MM.1S (cell line): ENCODE data around the gene CRACDL.

Experiments used
- DNase-seq: peaks from one replicate; pipeline ENCODE4 v3.0.0-alpha.2; 2015
- H2AFZ ChIP-seq: fragments of 300-600 bp; sonication (generic); 2 replicates; pipeline ENCODE4 v1.6.0; 2016; ENCODE audit warnings: antibody characterized with exemption, low read length
- H3F3A ChIP-seq: fragments of 300-600 bp; sonication (generic); 2 replicates; pipeline ENCODE4 v1.6.1; 2016; ENCODE audit warnings: mild to moderate bottlenecking, antibody characterized with exemption, low read length, moderate library complexity, mixed read lengths; ENCODE audit not compliant: insufficient read depth
- H3K27ac ChIP-seq: fragments of 300-600 bp; sonication (generic); 2 replicates; pipeline ENCODE4 v1.5.1; 2016; ENCODE audit warnings: mild to moderate bottlenecking, low read length
- H3K27me3 ChIP-seq: fragments of 300-600 bp; sonication (generic); replicated peaks from 2 replicates; pipeline ENCODE4 v1.6.0; 2016; ENCODE audit warnings: low read length; ENCODE audit not compliant: insufficient read depth
- H3K36me3 ChIP-seq: fragments of 300-600 bp; sonication (generic); replicated peaks from 2 replicates; pipeline ENCODE4 v1.6.1; 2016; ENCODE audit warnings: mild to moderate bottlenecking, low read length, mixed read lengths; ENCODE audit not compliant: insufficient read depth
- H3K4me1 ChIP-seq: fragments of 300-600 bp; sonication (generic); 2 replicates; pipeline ENCODE4 v1.6.1; 2016; ENCODE audit warnings: low read length, mixed read lengths
- H3K4me2 ChIP-seq: fragments of 300-600 bp; sonication (generic); 2 replicates; pipeline ENCODE4 v1.6.0; 2016; ENCODE audit warnings: low read depth, low read length
- H3K4me3 ChIP-seq: fragments of 300-600 bp; sonication (generic); 2 replicates; pipeline ENCODE4 v1.5.1; 2016; ENCODE audit warnings: low read length, mixed read lengths
- H3K79me2 ChIP-seq: fragments of 300-600 bp; sonication (generic); 2 replicates; pipeline ENCODE4 v1.6.1; 2016; ENCODE audit warnings: mixed run types, low read length, mixed read lengths
- H3K9ac ChIP-seq: fragments of 300-600 bp; sonication (generic); 2 replicates; pipeline ENCODE4 v1.6.1; 2016; ENCODE audit warnings: low read length, mixed read lengths
- H3K9me2 ChIP-seq: fragments of 300-600 bp; sonication (generic); replicated peaks from 2 replicates; pipeline ENCODE4 v1.6.1; 2016; ENCODE audit warnings: mild to moderate bottlenecking, low read length, mixed read lengths; ENCODE audit not compliant: insufficient read depth
- H3K9me3 ChIP-seq: fragments of 300-600 bp; sonication (generic); replicated peaks from 2 replicates; pipeline ENCODE4 v1.6.1; 2016; ENCODE audit warnings: mild to moderate bottlenecking, low read length, mixed read lengths; ENCODE audit not compliant: insufficient read depth
- H4K20me1 ChIP-seq: fragments of 300-600 bp; sonication (generic); 2 replicates; pipeline ENCODE4 v1.6.1; 2016; ENCODE audit warnings: mild to moderate bottlenecking, low read length, moderate library complexity, mixed read lengths; ENCODE audit not compliant: insufficient read depth
- CTCF ChIP-seq: fragments of 300-600 bp; sonication (generic); IDR thresholded peaks from 2 replicates; pipeline ENCODE4 v1.5.1; 2016; ENCODE audit warnings: antibody characterized with exemption, low read length, mixed read lengths
- EZH2 ChIP-seq: fragments of 300-600 bp; sonication (generic); optimal IDR thresholded peaks from 2 replicates; pipeline ENCODE3; 2017; ENCODE audit warnings: low read depth, mild to moderate bottlenecking, antibody characterized with exemption, low read length, mixed read lengths
- EZH2phosphoT487 ChIP-seq: fragments of 300-600 bp; sonication (generic); IDR thresholded peaks from 2 replicates; pipeline ENCODE4 v1.6.1; 2018; ENCODE audit warnings: antibody characterized with exemption, low read length

The CRACDL gene

GRCh38 chr2:98816281-98816680 lies 119.7 kb downstream of the CRACDL start:
- H3K27ac ChIP-seq = no peak overlapping the region
- DNase-seq = no peak
- no peaks in the 10 kb centered on the region for H3K27me3 ChIP-seq
- H3K4me2 ChIP-seq = no peak overlapping the region
- no peaks in the 10 kb centered on the region for H3K36me3 ChIP-seq
- no peak overlapping the region for H3K9ac ChIP-seq
- H3K9me2 ChIP-seq = no peaks in the 10 kb centered on the region
- H3K4me3 ChIP-seq = no peak overlapping the region
- H3K4me1 ChIP-seq = no peaks in the 10 kb centered on the region
- no peak for TF ChIP-seq EZH2
- no peak for TF ChIP-seq CTCF
- TF ChIP-seq EZH2phosphoT487 = no peak
- H2AFZ ChIP-seq = no peak overlapping the region
- no peaks in the 10 kb centered on the region for H4K20me1 ChIP-seq
- no peaks in the 10 kb centered on the region for H3K79me2 ChIP-seq
- no peaks in the 10 kb centered on the region for H3F3A ChIP-seq
- H3K9me3 ChIP-seq = no peaks in the 10 kb centered on the region

DNA sequence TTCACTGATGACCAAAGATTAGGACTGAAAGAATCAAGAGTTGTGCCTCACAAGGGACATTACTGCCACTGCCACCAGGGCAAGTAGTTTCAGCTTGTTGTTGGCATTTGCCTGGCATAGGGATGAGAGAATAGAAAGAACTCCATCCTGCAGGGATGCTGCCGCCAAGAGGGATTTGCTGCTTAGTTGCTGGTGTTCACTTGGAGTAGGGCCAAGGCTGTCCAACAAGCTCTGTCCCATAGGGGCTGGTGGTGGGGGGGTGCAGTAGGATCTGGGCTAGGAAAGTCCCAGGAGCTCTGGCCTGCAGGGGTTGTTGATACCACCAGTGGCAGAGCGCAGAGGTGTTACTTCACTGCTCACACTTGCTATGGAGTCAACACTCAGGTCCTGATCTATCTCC lies 120.2 kb downstream of the CRACDL start:
- Histone ChIP-seq H4K20me1 (no peaks in the 10 kb centered on the region), H3K4me3 (no peak overlapping the region), H3K9ac (no peak overlapping the region), H3K4me1 (no peaks in the 10 kb centered on the region), H3K9me3 (no peaks in the 10 kb centered on the region), H3F3A (no peaks in the 10 kb centered on the region), H3K27me3 (no peaks in the 10 kb centered on the region), H3K27ac (no peak overlapping the region), H2AFZ (no peak overlapping the region), H3K4me2 (no peak overlapping the region), H3K9me2 (no peaks in the 10 kb centered on the region), H3K79me2 (no peaks in the 10 kb centered on the region), H3K36me3 (no peaks in the 10 kb centered on the region)
- TF ChIP-seq EZH2 (no peak), CTCF (no peak), EZH2phosphoT487 (no peak)
- no peak for DNase-seq

DNA sequence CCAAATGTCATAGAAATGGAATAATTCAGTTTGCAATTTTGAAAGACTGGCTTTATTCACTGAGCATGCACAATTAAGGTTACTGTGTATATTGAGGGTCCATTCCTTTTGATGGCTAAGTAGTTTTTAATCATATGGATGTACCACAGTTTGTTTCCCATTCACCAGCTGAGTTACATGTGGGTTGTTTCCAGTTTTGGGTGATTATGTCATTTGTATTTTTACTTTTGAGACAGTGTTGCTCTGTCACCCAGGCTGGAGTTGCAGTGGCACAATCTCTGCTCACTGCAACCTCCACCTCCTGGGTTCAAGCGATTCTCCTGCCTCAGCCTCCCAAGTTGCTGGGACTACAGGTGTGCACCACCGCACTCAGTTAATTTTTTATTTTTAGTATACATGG lies 124.3 kb downstream of the CRACDL start:
- Histone ChIP-seq H4K20me1 (no peaks in the 10 kb centered on the region), H3F3A (no peaks in the 10 kb centered on the region), H3K79me2 (no peaks in the 10 kb centered on the region), H3K4me3 (no peak overlapping the region), H3K36me3 (no peaks in the 10 kb centered on the region), H3K9ac (no peak overlapping the region), H3K27ac (no peak overlapping the region), H3K4me2 (no peak overlapping the region), H3K4me1 (no peaks in the 10 kb centered on the region), H3K9me2 (no peaks in the 10 kb centered on the region), H2AFZ (no peak overlapping the region), H3K27me3 (no peaks in the 10 kb centered on the region), H3K9me3 (no peaks in the 10 kb centered on the region)
- no peak for TF ChIP-seq EZH2phosphoT487
- TF ChIP-seq EZH2 = no peak
- TF ChIP-seq CTCF = no peak
- no peak for DNase-seq

- DNase-seq = no peak
- Histone ChIP-seq H3K9me3 (no peaks in the 10 kb centered on the region), H3K4me3 (no peak overlapping the region), H3K27me3 (no peaks in the 10 kb centered on the region), H3K4me1 (no peaks in the 10 kb centered on the region), H3K4me2 (no peak overlapping the region), H2AFZ (no peak overlapping the region), H3K9me2 (no peaks in the 10 kb centered on the region), H3K36me3 (no peaks in the 10 kb centered on the region), H3F3A (no peaks in the 10 kb centered on the region), H3K9ac (no peak overlapping the region), H3K27ac (no peak overlapping the region), H4K20me1 (no peaks in the 10 kb centered on the region), H3K79me2 (no peaks in the 10 kb centered on the region)
- TF ChIP-seq EZH2 (no peak), CTCF (no peak), EZH2phosphoT487 (no peak)
These were observed 125.5 kb downstream of the CRACDL start for GRCh38 chr2:98810588-98810928.
